Measurements from ENCODE around the gene CCNI.

GRCh38 chr4:77026322-77026704 is 49.5 kb downstream of the CCNI start:
- no peak for TF ChIP-seq POLR2A (IDR thresholded peaks at IDR 0.05; ENCODE audit: low read length)
- TF ChIP-seq GATA1 (IDR thresholded peaks at IDR 0.05; ENCODE audit: low read depth, low read length): no peak

Data from erythroblast (primary cell).